HFFc6 (cell line): ENCODE results near the gene EDN2. TPM values are rescaled to one million over a fixed set of nuclear protein-coding genes. Genes with fewer than 3 reads are reported as not detected.

Experiments
- DNase-seq: peaks from one replicate; pipeline ENCODE4 v3.0.0-alpha.2; 2018
- H3K27ac Mint-ChIP-seq: 2 replicates; pipeline ENCODE4 v1.8.0; 2020; ENCODE audit warnings: mild to moderate bottlenecking, mixed read lengths
- H3K27me3 Mint-ChIP-seq: 2 replicates; pipeline ENCODE4 v1.8.0; 2021; ENCODE audit warnings: mild to moderate bottlenecking, moderate library complexity, mixed read lengths; ENCODE audit not compliant: insufficient read depth
- H3K36me3 Mint-ChIP-seq: 2 replicates; pipeline ENCODE4 v1.8.0; 2021; ENCODE audit warnings: low read depth, mixed read lengths
- H3K4me1 Mint-ChIP-seq: 2 replicates; pipeline ENCODE4 v1.8.0; 2020; ENCODE audit warnings: low read depth, mixed read lengths
- H3K4me3 Mint-ChIP-seq: 2 replicates; pipeline ENCODE4 v1.8.0; 2020; ENCODE audit warnings: mild to moderate bottlenecking, moderate library complexity, mixed read lengths
- H3K9me3 Mint-ChIP-seq: 2 replicates; pipeline ENCODE4 v1.8.0; 2020; ENCODE audit warnings: mild to moderate bottlenecking, mixed read lengths
- total RNA-seq, 6 experiments: library from RNA; stranded (reverse); fragmentation: NEBNext Ultra II Directional; extraction: Animal tissue kit (Norgen Biotek cat#: 25700); gene quantifications; 2 replicates in 1 of 6; 3 replicates in 5 of 6; pipeline ENCODE4 v1.2.3, GENCODE V29; 2021
- TF ChIP-seq, protein P1 (sequence below): fragments of 200-600 bp; sonication (generic); IDR thresholded peaks from 2 replicates; pipeline ENCODE4 v1.5.0; 2021; ENCODE audit warnings: antibody characterized with exemption, mild to moderate bottlenecking

Gene EDN2
- total RNA-seq, 6 experiments from 2014 or later, result not detected

DNA sequence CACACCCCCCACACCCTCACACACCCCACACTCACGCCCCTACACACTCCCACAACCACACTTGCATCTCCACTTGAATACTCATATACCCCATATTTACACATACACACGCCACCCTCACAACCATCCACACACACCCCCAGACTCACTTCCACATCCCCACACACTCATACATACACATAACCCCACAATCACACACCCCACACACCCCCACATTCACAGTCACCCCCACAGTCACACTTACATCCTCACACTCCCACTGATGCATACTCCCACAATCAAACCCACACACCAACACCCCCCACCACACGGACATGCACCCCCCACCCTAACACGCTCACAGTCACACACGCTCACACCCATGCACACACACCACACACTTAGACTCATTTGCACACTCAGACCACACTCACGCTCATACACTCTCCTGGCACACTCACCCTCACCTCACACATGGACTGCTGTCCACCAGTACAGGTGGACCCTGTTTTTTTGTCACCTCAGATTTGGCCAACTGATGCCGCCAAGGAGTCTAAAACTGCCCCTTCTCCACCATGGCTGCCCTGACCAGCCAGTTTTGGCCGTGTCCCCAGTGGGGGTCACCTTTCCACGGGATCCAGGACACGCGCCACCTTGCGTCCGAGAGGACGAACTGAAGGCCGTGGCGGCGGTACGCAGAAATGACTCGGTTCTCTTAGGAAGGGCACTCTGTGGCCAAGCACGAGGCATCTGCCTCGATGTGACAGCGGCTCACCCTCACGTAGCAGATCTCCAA, 45.3 kb upstream of the EDN2 start:
- Mint-ChIP-seq H3K4me3 (no peak overlapping the region), H3K27ac (no peak overlapping the region), H3K36me3 (peaks cover 4% of the 10 kb centered on the region), H3K9me3 (no peaks in the 10 kb centered on the region; the same call in 1 of the 2 replicates), H3K4me1 (no peaks in the 10 kb centered on the region), H3K27me3 (no peaks in the 10 kb centered on the region; the same call in 1 of the 2 replicates)
- TF ChIP-seq, protein P1, sequence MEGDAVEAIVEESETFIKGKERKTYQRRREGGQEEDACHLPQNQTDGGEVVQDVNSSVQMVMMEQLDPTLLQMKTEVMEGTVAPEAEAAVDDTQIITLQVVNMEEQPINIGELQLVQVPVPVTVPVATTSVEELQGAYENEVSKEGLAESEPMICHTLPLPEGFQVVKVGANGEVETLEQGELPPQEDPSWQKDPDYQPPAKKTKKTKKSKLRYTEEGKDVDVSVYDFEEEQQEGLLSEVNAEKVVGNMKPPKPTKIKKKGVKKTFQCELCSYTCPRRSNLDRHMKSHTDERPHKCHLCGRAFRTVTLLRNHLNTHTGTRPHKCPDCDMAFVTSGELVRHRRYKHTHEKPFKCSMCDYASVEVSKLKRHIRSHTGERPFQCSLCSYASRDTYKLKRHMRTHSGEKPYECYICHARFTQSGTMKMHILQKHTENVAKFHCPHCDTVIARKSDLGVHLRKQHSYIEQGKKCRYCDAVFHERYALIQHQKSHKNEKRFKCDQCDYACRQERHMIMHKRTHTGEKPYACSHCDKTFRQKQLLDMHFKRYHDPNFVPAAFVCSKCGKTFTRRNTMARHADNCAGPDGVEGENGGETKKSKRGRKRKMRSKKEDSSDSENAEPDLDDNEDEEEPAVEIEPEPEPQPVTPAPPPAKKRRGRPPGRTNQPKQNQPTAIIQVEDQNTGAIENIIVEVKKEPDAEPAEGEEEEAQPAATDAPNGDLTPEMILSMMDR, result no peak
- DNase-seq, result no peak

GRCh38 chr1:41528726-41529605, 44.5 kb upstream of the EDN2 start:
- TF ChIP-seq, protein P1, result no peak
- no peak overlapping the region for H3K27ac Mint-ChIP-seq
- H3K9me3 Mint-ChIP-seq, result no peaks in the 10 kb centered on the region; the same call in 1 of the 2 replicates
- no peaks in the 10 kb centered on the region for H3K4me1 Mint-ChIP-seq
- peaks cover 4% of the 10 kb centered on the region for H3K36me3 Mint-ChIP-seq
- no peak for DNase-seq
- H3K4me3 Mint-ChIP-seq, result no peak overlapping the region
- H3K27me3 Mint-ChIP-seq, result no peaks in the 10 kb centered on the region; the same call in 1 of the 2 replicates

GRCh38 chr1:41528106-41528505, 43.6 kb upstream of the EDN2 start:
- H3K9me3 Mint-ChIP-seq, result no peaks in the 10 kb centered on the region; the same call in 1 of the 2 replicates
- no peak overlapping the region for H3K27ac Mint-ChIP-seq
- H3K4me3 Mint-ChIP-seq, result no peak overlapping the region
- DNase-seq, result no peak
- H3K4me1 Mint-ChIP-seq, result no peaks in the 10 kb centered on the region
- TF ChIP-seq, protein P1, result no peak
- peaks cover 4% of the 10 kb centered on the region for H3K36me3 Mint-ChIP-seq
- no peaks in the 10 kb centered on the region; the same call in 1 of the 2 replicates for H3K27me3 Mint-ChIP-seq

- Mint-ChIP-seq H3K4me1 (no peaks in the 10 kb centered on the region), H3K4me3 (no peak overlapping the region), H3K27me3 (no peaks in the 10 kb centered on the region; the same call in 1 of the 2 replicates), H3K27ac (no peak overlapping the region), H3K36me3 (no peaks in the 10 kb centered on the region; the same call in 1 of the 2 replicates), H3K9me3 (no peaks in the 10 kb centered on the region; the same call in 1 of the 2 replicates)
- DNase-seq, result no peak
- TF ChIP-seq, protein P1, result no peak
Observed at GRCh38 chr1:41526956-41527561, 42.6 kb upstream of the EDN2 start.

DNA sequence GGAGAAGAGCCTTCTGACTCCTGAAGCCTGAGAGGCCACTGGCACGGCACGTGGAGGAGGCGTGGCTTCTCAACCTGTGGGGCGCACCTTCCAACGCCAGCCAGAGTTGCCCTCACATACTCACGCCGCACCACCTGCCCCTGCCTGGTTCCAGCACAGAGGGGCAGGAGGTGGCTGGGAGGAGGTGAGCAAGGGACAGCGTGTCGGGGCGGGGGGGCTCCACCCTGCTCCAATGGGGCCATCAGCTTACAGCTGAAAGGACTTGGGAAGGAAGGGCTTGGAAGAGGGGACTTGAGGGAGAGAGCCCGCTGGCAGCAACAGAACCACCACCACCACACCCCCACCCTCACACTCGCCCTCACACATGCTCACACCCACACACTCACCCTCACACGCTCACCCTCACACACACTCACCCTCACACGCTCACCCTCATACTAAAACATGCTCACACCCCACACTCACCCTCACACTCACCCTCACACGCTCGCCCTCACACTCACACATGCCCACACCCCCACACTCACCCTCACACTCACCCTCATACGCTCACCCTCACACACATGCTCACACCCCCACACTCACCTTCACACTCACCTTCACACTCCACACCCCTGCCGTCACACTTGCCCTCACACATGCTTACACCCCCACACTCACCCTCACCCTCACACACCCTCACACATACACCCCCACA, 41.6 kb upstream of the EDN2 start:
- H3K36me3 Mint-ChIP-seq, result no peaks in the 10 kb centered on the region; the same call in 1 of the 2 replicates
- H3K9me3 Mint-ChIP-seq, result no peaks in the 10 kb centered on the region; the same call in 1 of the 2 replicates
- no peak overlapping the region for H3K4me3 Mint-ChIP-seq
- TF ChIP-seq, protein P1, result no peak
- no peak overlapping the region for H3K27ac Mint-ChIP-seq
- no peaks in the 10 kb centered on the region for H3K4me1 Mint-ChIP-seq
- H3K27me3 Mint-ChIP-seq, result no peaks in the 10 kb centered on the region; the same call in 1 of the 2 replicates
- no peak for DNase-seq
